Globus pallidus (tissue), 1 donor: ENCODE data around the gene MYH16.
"Not testable (repeated sequence)": the region's sequence is repeated elsewhere in the genome, so short reads cannot be mapped to it uniquely, and the experiment has no call there.

ENCODE experiments used
- DNase-seq: peaks from one replicate; pipeline ENCODE4 v3.0.0-alpha.2; 2015; ENCODE audit warnings: low spot score

Gene MYH16

GRCh38 chr7:99305473-99306260, 33.0 kb downstream of the MYH16 start:
- no peak for DNase-seq

- DNase-seq, result no peak
Measured at GRCh38 chr7:99308461-99309074, 35.9 kb downstream of the MYH16 start.

DNA sequence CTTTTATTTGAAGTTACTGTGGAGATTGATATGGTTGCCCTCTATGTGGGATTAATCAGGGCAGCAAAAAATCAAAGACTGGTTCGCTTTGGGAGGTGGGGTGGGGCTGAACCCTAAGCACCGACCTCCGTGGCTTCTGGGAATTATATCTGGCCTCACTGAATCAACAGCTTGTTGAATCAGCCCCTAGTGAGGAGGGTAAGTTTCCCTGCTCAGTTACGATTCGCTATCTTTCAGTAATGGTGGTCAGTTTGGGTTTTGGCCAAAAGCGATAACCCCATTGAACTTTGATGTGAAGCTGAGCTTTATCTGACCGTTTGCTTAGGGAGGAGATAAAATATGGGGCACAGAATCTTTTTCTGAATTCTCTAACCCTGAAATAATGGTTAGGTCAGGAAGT, 36.5 kb downstream of the MYH16 start:
- no peak for DNase-seq

DNA sequence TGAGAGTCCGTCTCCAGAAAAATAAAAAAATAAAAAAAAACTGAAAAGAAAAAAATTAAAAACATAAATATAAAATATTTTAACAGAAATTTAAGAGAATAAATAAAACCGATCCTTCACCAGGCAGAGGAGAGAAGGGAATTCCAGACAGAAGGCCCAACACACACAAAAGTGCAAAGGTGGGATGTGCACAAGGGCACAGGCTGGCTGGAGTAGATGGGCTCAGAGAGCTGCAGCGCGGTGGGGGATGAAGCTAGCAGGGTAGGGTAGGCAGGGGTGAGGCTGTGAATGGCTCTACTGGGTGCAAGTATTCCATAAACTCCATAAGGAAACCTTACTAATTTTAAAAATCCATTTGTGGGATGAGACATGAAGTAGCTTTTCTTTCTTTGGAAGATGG, 37.4 kb downstream of the MYH16 start:
- DNase-seq, result no peak

GRCh38 chr7:99311702-99312101, 39.1 kb downstream of the MYH16 start:
- no peak for DNase-seq

DNA sequence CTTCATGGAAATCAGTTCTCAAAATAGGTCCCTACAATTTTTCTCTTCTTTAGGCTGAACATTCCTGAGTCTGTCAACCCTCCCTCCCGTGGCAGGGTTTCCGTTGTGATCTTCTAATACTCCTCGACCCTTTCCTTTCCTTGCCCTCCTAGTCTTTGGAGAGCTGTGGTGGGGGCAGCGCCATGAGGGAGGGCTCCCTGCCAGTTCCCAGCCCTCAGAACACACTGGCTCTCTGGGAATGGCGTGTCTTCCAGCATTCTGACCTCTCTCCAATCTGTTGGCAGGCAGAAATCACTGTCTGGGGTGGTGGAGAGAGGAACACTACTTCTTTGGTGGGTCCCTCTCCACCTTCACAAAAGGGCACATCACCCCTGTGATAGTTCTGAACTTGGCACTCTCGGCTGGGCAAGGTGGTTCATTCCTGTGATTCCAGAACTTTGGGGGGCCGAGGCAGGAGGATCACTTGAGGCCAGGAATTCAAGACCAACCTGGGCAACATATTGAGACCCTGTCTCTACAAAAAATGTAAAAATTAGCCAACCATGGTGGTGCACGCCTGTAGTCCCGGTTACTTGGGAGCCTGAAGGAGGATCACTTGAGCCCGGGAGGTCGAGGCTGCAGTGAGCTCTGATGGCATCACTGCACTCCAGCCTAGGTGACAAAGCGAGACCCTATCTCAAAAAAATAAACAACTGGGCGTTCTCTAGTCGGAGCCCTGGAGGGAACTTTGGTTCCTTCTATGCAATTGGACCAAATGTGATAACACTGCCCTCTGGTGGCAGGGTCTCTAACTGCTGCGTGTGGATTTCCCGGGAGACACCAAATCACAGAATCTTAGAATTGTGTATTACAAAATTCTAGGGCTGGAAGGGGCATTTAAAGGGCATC, 39.9 kb downstream of the MYH16 start:
- DNase-seq, result peak; percentile 47

GRCh38 chr7:99313204-99313573, 40.5 kb downstream of the MYH16 start:
- no peak for DNase-seq

DNA sequence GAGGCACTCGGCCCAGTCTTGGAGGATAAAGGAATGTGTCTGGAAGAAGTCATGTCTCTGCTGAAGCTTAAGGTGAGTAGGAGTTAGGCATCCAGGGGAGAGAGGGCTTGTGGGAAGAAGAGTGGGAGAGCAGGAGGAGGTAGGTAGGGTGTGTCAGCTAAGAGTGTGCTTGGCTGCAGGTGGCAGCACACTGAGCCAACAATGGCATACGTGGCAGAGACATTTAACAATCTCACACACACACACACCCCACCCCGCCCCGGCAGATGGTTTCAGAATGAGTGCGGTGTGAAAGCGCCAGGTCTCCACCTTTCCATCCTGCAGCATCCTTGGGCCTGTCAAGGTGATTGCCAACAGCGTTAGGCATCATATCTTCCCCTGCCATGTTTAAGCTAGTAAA, 41.9 kb downstream of the MYH16 start:
- no peak for DNase-seq

GRCh38 chr7:99320371-99320770, 47.7 kb downstream of the MYH16 start:
- no peak for DNase-seq

DNA sequence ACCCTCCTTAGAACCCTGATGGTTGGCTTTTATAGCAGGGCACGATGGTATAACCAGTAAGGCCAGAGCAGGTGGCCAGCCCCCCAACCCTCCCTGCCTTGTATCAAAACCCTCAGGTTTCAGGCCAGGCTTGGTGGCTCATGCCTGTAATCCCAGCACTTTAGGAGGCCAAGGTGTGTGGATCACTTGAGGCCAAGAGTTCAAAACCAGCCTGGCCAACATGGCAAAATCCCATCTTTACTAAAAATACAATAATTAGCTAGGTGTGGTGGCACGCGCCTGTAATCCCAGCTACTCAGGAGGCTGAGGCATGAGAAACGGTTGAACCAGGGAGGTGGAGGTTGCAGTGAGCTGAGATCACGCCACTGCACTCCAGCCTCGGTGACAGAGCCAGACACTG, 50.0 kb downstream of the MYH16 start:
- not testable (repeated sequence) for DNase-seq

DNA sequence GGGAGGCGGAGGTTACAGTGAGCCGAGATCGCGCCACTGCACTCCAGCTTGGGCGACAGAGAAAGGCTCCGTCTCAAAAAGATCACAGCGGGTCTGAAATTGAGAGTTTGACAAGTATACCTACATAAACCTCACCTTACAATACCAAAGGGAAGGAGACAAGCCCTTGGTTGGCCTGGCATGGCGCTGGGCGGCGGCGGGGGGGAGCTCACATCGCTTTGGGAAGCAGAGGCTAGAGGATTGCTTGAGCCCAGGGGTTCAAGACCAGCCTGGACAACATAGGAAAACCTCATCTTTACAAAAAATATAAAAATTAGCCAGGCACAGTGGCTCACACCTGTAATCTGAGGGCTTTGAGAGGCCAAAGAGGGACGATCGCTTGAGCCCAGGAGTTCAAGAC, 51.9 kb downstream of the MYH16 start:
- DNase-seq, result no peak

GRCh38 chr7:99325001-99325493, 52.4 kb downstream of the MYH16 start:
- no peak for DNase-seq

- peak; percentile 81 for DNase-seq
Measured at GRCh38 chr7:99325592-99326407, 53.2 kb downstream of the MYH16 start, which contains the start of gene ARPC1A. Gene ARPC1A (plus strand): TSS chr7:99325898. CDS start chr7:99333354, 7,456 bp downstream.

DNA sequence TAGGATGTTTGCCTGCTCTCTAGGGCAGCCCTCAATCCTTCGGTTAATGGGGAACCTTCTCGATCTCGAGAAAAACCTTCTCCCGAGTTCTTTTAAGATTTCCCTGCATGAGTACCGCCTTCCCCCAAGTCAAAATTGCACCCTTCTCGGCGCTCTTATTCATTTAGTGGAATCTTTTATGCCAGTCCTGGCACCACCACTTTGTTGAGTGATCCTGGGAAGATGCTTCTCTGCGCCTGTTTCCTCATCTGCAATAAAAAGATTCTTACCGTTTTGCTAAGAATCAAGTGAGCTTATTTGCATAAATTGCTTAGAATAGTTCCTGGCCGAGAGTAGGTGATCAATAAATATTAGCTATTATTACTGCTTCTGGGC, 53.8 kb downstream of the MYH16 start:
- DNase-seq, result no peak

DNA sequence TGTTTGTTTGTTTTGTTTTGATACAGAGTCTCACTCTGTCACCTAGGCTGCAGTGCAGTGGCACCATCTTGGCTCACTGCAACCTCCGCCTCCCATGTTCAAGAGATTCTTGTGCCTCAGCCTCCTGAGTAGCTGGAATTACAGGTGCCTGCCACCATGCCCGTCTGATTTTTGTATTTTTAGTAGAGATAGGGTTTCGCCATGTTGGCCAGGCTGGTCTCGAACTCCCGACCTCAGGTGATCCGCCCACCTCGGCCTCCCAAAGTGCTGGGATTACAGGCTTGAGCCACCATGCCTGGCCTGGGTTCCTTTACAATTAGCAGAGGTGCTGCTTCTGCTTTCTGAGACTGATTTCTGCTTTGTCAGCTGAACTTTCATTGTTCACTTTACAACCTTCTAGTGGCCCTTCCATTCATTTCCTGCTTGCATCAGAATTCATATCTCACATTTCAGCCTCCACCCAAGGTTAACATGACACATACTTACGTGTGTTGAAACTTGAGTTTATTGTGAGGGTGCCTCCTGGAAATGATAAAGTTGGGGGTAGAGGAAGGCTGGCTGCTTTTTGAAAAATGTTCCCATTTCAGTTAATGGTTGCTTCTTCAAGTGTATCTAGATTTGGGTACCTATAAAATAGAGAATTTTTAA, 57.8 kb downstream of the MYH16 start:
- not testable (repeated sequence) for DNase-seq

DNA sequence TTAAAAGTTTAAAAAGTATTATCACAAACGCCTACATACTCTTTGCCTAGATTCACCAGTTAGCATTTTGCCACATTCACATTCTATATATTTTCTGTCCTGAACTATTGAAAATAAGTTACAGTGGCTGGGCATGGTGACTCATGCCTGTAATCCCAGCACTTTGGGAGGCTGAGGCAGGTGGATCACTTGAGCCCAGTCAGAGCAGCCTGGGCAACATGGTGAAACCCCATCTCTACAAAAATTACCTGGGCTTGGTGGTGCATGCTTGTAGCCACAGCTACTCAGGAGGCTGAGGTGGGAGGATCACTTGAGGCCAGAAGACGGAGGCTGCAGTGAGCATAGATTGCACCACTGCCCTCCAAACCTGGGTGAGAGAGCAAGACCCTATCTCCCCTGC, 58.4 kb downstream of the MYH16 start:
- no peak for DNase-seq

DNA sequence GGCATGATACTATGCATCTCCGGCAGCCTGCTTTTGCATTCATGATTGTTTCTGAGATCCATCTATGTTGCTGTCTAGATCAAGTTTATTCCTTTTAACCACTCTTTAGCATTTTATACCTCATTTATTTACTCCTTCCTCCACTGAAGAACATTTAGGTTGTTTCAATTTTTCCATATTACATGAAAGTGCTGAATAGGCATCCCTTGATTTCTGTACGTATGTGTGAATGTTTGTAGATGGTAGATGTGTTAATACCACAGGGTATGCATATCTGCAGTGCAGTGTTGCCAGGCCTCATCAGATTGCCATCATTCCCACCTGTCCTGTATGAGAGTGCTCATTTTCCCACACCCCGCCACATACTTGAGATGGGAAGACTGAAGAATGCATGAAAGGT, 67.0 kb downstream of the MYH16 start:
- no peak for DNase-seq

DNA sequence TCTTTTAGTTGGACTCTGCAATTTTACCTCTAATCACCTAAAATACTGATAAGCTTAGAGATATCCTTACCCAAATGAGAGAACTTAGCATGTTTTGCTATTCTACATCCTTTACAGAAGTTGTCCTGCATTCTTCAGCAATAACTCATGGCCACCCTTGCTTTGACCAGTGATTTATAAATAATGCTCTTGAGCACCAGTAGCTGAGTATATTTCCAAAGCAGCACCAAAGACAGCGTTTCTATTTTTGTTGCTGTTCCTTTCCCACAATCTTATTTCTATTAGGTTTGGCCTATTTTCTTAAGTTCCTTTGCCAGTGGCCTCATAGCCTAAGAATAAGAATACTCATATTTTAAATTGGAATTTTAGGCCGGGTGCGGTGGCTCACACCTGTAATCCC, 68.0 kb downstream of the MYH16 start:
- no peak for DNase-seq

DNA sequence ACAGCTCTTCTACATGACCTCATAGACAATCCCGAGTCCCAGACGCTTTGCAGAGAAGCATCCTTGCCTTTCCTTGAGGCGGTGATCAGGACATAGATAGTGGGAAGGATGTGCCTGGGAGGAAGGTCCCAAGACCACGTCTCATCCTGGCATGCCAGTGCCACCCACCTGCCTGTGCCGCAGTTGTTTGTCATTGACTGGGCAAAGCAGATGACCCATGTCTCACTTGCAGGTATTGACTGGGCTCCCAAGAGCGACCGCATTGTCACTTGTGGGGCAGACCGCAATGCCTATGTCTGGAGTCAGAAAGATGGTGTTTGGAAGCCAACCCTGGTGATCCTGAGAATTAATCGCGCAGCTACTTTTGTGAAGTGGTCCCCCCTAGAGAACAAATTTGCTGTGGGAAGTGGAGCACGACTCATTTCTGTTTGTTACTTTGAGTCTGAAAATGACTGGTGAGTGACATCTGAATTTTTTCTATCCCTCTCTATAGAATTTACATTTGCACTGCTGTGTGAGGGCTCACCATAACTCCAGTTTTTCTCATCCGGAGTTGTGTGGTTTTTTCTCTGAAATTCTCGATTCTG, 71.5 kb downstream of the MYH16 start:
- no peak for DNase-seq

GRCh38 chr7:99350641-99351040, 78.0 kb downstream of the MYH16 start:
- DNase-seq, result not testable (repeated sequence)

- no peak for DNase-seq
Measured at GRCh38 chr7:99352247-99352646, 79.6 kb downstream of the MYH16 start.
